Measurements from ENCODE around the gene CACNB2.

The CACNB2 gene

GRCh38 chr10:18224626-18225445 is 84.6 kb downstream of the CACNB2 start:
- H3K4me1 ChIP-seq (ENCODE audit: control insufficient read depth, low read length), result no peaks in the 10 kb centered on the region
- H3K9me3 ChIP-seq (ENCODE audit: control insufficient read depth, insufficient read depth, low read length), result no peaks in the 10 kb centered on the region
- H4K20me1 ChIP-seq (ENCODE audit: control insufficient read depth, insufficient read depth, low read depth, low read length), result no peaks in the 10 kb centered on the region
- no peaks in the 10 kb centered on the region for H3K79me2 ChIP-seq (ENCODE audit: control insufficient read depth, low read length)
- TF ChIP-seq CTCF (IDR thresholded peaks at IDR 0.05; ENCODE audit: low read depth, low read length, poor library complexity, severe bottlenecking), result no peak
- TF ChIP-seq EZH2phosphoT487 (IDR thresholded peaks at IDR 0.05; ENCODE audit: borderline replicate concordance, low read length), result no peak
- no peaks in the 10 kb centered on the region for H3K9me2 ChIP-seq (replicated peaks; ENCODE audit: control insufficient read depth, low read length)
- H3K27ac ChIP-seq (ENCODE audit: low read depth, low read length), result no peak overlapping the region
- no peaks in the 10 kb centered on the region for H3F3A ChIP-seq (ENCODE audit: control insufficient read depth, insufficient read depth)
- H3K4me2 ChIP-seq (ENCODE audit: low read length), result no peak overlapping the region
- H3K36me3 ChIP-seq (ENCODE audit: control insufficient read depth, low read length), result no peaks in the 10 kb centered on the region
- H3K4me3 ChIP-seq (ENCODE audit: low read length), result no peak overlapping the region
- peaks cover 4% of the 10 kb centered on the region; the same call in 1 of the 2 replicates for H3K27me3 ChIP-seq (ENCODE audit: control insufficient read depth, low read length)

GRCh38 chr10:18226336-18226735 is 86.1 kb downstream of the CACNB2 start:
- no peak overlapping the region for H3K27ac ChIP-seq (ENCODE audit: low read depth, low read length)
- no peaks in the 10 kb centered on the region for H4K20me1 ChIP-seq (ENCODE audit: control insufficient read depth, insufficient read depth, low read depth, low read length)
- no peaks in the 10 kb centered on the region for H3K79me2 ChIP-seq (ENCODE audit: control insufficient read depth, low read length)
- H3K4me3 ChIP-seq (ENCODE audit: low read length), result no peak overlapping the region
- H3K36me3 ChIP-seq (ENCODE audit: control insufficient read depth, low read length), result no peaks in the 10 kb centered on the region
- H3K9me2 ChIP-seq (replicated peaks; ENCODE audit: control insufficient read depth, low read length), result no peaks in the 10 kb centered on the region
- H3F3A ChIP-seq (ENCODE audit: control insufficient read depth, insufficient read depth), result no peaks in the 10 kb centered on the region
- H3K4me1 ChIP-seq (ENCODE audit: control insufficient read depth, low read length), result no peaks in the 10 kb centered on the region
- H3K9me3 ChIP-seq (ENCODE audit: control insufficient read depth, insufficient read depth, low read length), result no peaks in the 10 kb centered on the region
- H3K4me2 ChIP-seq (ENCODE audit: low read length), result no peak overlapping the region
- H3K27me3 ChIP-seq (ENCODE audit: control insufficient read depth, low read length), result peaks cover 8% of the 10 kb centered on the region; the same call in 1 of the 2 replicates
- TF ChIP-seq EZH2phosphoT487 (IDR thresholded peaks at IDR 0.05; ENCODE audit: borderline replicate concordance, low read length) (no peak), CTCF (IDR thresholded peaks at IDR 0.05; ENCODE audit: low read depth, low read length, poor library complexity, severe bottlenecking) (no peak)

GRCh38 chr10:18229826-18230225 is 89.6 kb downstream of the CACNB2 start:
- Histone ChIP-seq H3K4me2 (ENCODE audit: low read length) (no peak overlapping the region), H3K4me3 (ENCODE audit: low read length) (no peak overlapping the region), H3K27me3 (ENCODE audit: control insufficient read depth, low read length) (0 out of 2 replicates have a peak, but pooled peaks cover 5% of the 10 kb centered on the region), H4K20me1 (ENCODE audit: control insufficient read depth, insufficient read depth, low read depth, low read length) (no peaks in the 10 kb centered on the region), H3K9me3 (ENCODE audit: control insufficient read depth, insufficient read depth, low read length) (no peaks in the 10 kb centered on the region), H3K36me3 (ENCODE audit: control insufficient read depth, low read length) (no peaks in the 10 kb centered on the region), H3K4me1 (ENCODE audit: control insufficient read depth, low read length) (no peaks in the 10 kb centered on the region), H3K9me2 (replicated peaks; ENCODE audit: control insufficient read depth, low read length) (no peaks in the 10 kb centered on the region), H3K79me2 (ENCODE audit: control insufficient read depth, low read length) (no peaks in the 10 kb centered on the region), H3F3A (ENCODE audit: control insufficient read depth, insufficient read depth) (no peaks in the 10 kb centered on the region), H3K27ac (ENCODE audit: low read depth, low read length) (no peak overlapping the region)
- TF ChIP-seq EZH2phosphoT487 (IDR thresholded peaks at IDR 0.05; ENCODE audit: borderline replicate concordance, low read length) (no peak), CTCF (IDR thresholded peaks at IDR 0.05; ENCODE audit: low read depth, low read length, poor library complexity, severe bottlenecking) (no peak)

Measured in DOHH2 (cell line).